ENCODE measurements around the gene RAD50.
"Not testable (repeated sequence)": the region's sequence is repeated elsewhere in the genome, so short reads cannot be mapped to it uniquely, and the experiment has no call there.

RAD50 gene

DNA sequence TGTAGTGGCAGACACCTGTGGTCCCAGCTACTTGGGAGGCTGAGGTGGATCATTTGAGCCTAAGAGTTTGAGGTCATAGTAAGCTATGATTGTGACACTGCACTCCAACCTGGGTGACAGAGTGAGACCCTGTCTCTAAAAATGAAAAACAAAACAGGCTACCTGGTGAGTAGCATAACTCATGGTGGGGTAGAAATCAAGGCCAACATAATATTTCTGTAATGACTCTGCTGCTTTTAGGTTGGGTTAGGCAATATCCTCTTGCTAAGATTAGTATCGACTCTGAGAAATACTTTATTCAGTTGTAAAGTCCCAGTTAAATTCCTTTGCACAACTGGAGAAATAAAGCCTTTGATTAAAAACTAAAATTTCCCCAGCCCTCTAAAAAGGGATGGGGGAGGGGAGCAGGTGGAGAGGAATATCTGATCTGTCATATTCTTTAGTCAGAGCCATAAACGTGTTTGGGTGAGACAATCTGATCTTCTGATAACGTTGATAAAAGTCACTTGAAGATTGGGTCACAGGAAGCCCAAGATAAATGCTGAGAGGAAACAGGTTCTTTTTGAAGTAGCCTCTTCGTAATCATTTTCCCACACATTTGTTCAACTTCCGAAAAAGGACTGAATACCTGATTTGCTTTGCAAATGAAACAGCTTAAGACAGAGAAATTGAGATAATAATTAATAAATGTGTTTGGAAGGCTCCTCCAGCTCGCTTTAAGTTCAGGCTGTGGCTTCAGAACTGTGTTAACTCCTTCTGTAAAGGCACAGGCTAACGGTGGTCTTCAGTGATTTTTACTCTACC, 132.0 kb downstream of the RAD50 start:
- Mint-ChIP-seq H3K4me3 (no peak overlapping the region), H3K36me3 (ENCODE audit: low read depth) (no peaks in the 10 kb centered on the region), H3K27ac (no peak overlapping the region), H3K9me3 (no peaks in the 10 kb centered on the region), H3K4me1 (ENCODE audit: low read depth) (peaks cover 18% of the 10 kb centered on the region), H3K27me3 (no peaks in the 10 kb centered on the region)
- intact Hi-C loops (cut with micrococcal nuclease): no loop called here

DNA sequence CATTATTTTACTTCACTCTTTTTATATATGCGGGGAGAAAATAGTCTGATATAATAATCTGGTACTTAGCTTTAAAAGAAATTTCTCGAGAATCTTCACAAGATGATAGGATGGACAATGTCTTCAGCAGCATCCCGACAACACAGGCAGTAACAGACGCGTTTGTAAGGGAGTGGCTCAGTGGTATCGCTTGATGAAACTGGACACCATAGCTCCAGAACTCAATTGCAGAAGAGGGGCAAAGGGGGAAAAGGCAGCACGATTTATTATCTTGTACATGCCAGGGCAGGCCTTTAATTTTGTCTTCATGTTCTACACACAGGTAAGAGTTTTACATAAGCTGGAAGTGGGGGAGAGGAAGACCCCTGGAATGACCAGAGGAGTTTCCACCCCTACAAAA, 132.7 kb downstream of the RAD50 start:
- Mint-ChIP-seq H3K4me1 (ENCODE audit: low read depth) (peaks cover 18% of the 10 kb centered on the region), H3K4me3 (no peak overlapping the region), H3K27ac (no peak overlapping the region), H3K36me3 (ENCODE audit: low read depth) (no peaks in the 10 kb centered on the region), H3K9me3 (no peaks in the 10 kb centered on the region), H3K27me3 (no peaks in the 10 kb centered on the region)
- intact Hi-C loops (cut with micrococcal nuclease): no loop called here

DNA sequence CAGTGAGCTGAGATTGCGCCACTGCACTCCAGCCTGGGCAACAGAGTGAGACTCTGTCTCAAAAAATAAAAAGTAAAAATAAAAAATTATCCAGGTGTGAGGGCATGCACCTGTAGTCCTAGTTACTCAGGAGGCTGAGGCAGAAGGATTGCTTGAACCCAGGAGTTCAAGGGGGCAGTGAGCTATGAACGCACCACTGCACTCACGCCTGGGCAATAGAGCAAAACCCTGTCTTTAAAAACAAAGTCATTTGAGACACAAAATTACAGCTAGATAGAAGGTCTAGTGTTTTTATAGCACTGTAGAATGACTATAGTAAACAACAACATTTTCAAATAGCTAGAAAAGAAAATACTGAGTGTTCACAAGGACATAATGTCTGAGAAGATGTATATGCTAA, 133.4 kb downstream of the RAD50 start:
- Mint-ChIP-seq H3K4me1 (ENCODE audit: low read depth) (peaks cover 18% of the 10 kb centered on the region), H3K9me3 (no peaks in the 10 kb centered on the region), H3K27ac (no peak overlapping the region), H3K4me3 (no peak overlapping the region), H3K36me3 (ENCODE audit: low read depth) (no peaks in the 10 kb centered on the region), H3K27me3 (no peaks in the 10 kb centered on the region)
- intact Hi-C loops (cut with micrococcal nuclease): no loop called here

DNA sequence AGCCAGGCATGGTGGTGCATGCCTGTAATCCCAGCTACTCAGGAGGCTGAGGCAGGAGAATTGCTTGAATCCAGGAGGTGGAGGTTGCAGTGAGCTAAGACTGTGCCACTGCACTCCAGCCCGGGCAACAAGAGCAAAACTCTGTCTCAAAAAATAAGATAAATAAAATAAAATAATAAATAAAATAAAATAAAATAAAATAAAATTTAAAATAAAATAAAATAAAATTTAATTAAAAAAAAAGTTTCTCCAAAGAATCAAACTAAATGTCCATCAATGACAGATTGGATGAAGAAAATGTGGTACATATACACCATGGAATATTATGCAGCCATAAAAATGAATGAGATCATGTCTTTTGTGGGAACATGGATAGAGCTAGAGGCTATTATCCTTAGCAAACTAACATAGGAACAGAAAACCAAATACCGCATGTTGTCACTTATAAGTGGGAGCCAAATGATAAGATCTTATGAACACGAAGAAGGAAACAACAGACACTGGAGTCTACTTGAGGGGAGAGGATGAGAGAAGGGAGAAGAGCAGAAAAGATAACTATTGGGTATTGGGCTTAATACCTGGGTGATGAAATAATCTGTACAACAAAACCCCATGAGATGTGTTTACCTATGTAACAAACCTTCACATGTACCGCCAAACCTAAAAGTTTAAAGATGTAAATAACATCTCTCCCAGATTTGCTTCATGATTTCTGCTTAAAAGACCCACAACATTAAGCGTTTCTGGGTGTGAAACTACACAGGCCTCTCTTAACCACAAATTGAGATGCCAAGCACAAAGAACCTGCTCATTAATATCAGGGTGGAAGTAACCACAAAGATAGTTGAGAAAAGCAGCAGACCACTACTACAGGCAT, 135.2 kb downstream of the RAD50 start:
- intact Hi-C loops (cut with micrococcal nuclease); H3K4me3 Mint-ChIP-seq; H3K27ac Mint-ChIP-seq; H3K27me3 Mint-ChIP-seq; H3K36me3 Mint-ChIP-seq (ENCODE audit: low read depth); H3K9me3 Mint-ChIP-seq: not testable (repeated sequence)
- peaks cover 18% of the 10 kb centered on the region for H3K4me1 Mint-ChIP-seq (ENCODE audit: low read depth)

DNA sequence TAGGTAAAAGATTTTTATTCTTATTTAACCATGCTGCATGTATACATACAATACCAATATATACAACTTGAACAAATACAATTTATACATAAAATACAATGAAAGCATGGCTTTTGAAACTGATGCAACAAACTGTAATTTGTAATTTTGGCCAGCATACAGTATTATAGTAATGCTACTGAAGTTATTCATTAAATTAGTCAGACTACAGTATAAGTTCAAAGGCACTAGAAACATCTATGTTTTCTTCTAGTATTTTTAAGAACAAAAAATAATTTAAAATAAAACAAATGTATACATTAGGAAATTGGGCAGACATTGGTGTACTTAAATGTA, 135.8 kb downstream of the RAD50 start:
- H3K27ac Mint-ChIP-seq: no peak overlapping the region
- no peaks in the 10 kb centered on the region for H3K36me3 Mint-ChIP-seq (ENCODE audit: low read depth)
- intact Hi-C loops (cut with micrococcal nuclease): no loop called here
- no peaks in the 10 kb centered on the region for H3K9me3 Mint-ChIP-seq
- no peaks in the 10 kb centered on the region for H3K27me3 Mint-ChIP-seq
- peaks cover 18% of the 10 kb centered on the region for H3K4me1 Mint-ChIP-seq (ENCODE audit: low read depth)
- H3K4me3 Mint-ChIP-seq: no peak overlapping the region

Measured in dendritic cell treated with granulocyte-macrophage colony-stimulating factor and Interleukin-4, amounts not matched to agents 40 ng/mL and 50 ng/mL, for 4 days (primary cell).